Measurements from ENCODE around the gene GSDME.

DNA sequence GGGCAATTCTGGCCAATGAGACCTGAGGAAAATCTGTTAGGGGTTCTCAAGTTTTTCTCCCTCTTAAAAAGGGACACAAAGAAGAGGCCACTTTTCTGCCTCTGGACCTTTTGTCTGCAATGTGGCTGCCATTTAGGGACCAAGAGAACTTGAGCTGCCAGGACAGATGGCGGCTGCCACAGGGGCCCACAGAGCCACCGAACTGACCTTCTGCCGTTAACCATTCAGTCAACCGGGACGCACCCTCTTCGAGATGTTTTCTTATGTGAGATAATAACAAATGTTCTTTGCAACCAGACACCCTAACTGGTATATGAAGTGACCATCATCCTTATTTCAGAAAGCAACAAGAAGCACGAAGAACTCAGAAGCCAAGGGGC, 29.2 kb downstream of the GSDME start:
- TF ChIP-seq, protein P1, sequence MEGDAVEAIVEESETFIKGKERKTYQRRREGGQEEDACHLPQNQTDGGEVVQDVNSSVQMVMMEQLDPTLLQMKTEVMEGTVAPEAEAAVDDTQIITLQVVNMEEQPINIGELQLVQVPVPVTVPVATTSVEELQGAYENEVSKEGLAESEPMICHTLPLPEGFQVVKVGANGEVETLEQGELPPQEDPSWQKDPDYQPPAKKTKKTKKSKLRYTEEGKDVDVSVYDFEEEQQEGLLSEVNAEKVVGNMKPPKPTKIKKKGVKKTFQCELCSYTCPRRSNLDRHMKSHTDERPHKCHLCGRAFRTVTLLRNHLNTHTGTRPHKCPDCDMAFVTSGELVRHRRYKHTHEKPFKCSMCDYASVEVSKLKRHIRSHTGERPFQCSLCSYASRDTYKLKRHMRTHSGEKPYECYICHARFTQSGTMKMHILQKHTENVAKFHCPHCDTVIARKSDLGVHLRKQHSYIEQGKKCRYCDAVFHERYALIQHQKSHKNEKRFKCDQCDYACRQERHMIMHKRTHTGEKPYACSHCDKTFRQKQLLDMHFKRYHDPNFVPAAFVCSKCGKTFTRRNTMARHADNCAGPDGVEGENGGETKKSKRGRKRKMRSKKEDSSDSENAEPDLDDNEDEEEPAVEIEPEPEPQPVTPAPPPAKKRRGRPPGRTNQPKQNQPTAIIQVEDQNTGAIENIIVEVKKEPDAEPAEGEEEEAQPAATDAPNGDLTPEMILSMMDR (IDR thresholded peaks at IDR 0.05) = no peak
- TF ChIP-seq POLR2AphosphoS5 (IDR thresholded peaks at IDR 0.05) = no peak
